HT1080 (cell line): ENCODE data around the gene IL1A. TPM values are rescaled to one million over a fixed set of nuclear protein-coding genes. Genes with fewer than 3 reads are reported as not detected.

Source experiments
- DNase-seq: peaks from one replicate; pipeline ENCODE4 v3.0.0-alpha.2; 2015; ENCODE audit warnings: low read depth
- total RNA-seq: library from RNA; depleted of rRNA; stranded (reverse); fragments of >200 nt; shearing (Covaris generic); gene quantifications from 2 replicates; pipeline ENCODE4 v1.2.3, GENCODE V29; 2014

Gene IL1A
- total RNA-seq, 1 experiment from 2014 or later: 0.85 TPM

DNA sequence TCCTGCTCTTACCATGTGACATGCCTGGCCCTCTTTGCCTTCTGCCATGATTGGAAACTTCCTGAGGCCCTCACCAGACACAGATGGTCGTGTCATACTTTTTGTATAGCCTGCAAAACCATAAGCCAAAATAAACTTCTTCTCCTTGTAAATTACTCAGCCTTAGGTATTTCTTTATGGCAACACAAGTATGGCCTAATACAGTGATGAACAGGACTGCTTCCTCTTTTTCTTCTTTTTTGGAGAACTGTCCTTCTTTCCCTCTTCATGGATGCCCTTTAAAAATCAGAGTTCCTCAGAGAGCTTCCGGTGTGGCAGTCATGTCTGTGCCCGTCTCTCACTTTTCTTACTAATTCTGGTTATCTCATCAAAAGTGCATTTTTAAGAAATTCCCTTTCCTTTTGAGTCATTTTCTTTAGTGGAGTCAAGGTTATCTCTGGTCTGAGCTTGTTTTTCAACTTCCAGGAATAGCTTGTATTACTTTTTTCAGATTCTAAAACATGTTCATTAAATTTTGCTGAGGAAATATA lies 9.2 kb upstream of the IL1A start:
- DNase-seq: peak; percentile 13

DNA sequence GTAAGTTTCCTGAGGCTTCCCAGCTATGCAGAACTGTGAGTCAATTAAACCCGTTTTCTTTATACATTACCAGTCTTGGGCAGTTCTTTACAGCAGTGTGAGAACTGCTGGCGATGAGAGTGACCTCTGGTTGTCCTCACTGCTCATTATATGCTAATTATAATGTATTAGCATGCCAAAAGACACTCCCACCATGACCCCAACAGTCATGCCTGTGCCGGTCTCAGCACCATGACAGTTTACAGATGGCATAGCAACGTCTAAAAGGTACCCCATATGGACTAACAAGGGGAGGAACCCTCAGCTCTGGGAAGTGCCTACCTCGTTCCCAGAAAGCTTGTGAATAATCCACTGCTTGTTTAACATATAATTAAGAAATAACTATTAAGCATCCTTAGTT lies 8.1 kb upstream of the IL1A start:
- DNase-seq: no peak

DNA sequence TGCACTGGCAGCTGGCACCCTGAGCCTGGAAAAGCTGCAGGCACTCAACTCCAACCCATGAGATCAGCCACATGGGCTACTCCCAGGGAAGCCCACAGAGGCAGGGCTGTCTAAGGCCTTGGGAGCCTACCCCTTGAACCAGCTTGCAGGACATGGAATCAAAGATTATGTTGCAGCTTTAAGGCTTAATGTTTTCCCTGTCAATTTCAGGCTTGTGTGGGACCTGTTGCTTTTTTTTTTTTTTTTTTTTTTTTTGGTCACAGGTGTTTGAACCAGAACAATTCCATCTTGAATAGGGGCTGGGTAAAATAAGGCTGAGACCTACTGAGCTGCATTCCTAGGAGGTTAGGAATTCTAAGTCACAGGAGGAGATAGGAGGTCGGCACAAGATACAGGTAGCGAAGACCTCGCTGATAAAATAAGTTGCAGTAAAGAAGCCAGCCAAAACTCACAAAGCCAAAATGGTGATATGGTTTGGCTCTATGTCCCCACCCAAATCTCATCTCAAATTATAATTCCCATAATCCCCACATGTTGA lies 7.5 kb upstream of the IL1A start:
- no peak for DNase-seq

DNA sequence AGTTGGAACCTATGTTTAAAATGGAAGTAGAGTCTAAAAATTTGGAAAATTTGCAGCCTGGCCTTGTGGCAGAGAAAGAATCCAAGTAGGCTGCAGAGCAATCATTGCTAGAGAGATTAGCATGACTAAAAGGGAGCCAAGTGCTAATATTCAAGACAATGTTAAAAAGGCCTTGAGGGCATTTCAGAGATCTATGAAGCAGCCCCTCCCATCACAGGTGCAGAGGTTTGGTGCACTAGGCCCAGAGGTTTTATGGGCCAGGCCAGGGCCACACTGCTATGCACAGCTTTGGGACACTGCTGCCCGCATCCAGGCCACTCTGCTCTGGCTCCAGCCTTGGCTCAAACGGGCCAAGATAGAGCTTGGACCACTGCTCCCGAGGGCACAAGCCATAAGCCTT lies 6.7 kb upstream of the IL1A start:
- no peak for DNase-seq

DNA sequence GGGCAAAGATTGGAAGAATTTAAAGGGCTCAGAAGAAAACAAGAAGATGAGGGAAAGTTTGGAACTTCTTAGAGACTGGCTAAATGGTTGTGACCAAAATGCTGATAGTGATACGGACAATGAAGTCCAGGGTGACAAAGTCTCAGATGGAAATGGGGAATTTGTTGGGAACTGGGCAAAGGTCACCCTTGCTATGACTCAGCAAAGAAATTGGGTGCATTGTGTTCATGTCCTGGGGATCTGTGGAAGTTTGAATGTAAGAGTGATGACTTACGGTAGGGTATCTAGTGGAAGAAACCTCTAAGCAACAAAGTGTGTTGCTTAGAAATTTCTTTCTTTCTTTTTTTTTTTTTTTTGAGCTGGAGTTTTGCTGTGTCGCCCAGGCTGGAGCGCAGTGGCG lies 6.0 kb upstream of the IL1A start:
- no peak for DNase-seq

DNA sequence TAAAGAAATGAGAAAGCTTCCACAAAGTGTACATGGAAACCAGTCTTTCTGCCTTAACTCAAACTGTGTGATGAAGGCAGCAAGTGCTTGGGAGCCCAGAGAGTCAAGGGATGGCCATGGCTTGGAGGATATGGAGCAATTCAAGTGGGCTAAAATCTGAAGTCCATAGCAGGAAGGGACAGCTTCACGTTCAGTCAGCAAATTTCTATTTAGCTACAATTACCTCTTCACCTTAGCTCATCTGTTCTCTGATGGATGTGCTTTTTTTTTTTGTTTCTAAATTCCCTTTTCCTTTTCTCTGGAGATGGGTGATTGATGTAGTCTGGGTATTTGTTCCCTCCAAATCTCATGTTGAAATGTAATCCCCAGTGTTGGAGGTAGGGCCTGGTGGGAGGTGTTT lies 4.9 kb upstream of the IL1A start:
- no peak for DNase-seq

DNA sequence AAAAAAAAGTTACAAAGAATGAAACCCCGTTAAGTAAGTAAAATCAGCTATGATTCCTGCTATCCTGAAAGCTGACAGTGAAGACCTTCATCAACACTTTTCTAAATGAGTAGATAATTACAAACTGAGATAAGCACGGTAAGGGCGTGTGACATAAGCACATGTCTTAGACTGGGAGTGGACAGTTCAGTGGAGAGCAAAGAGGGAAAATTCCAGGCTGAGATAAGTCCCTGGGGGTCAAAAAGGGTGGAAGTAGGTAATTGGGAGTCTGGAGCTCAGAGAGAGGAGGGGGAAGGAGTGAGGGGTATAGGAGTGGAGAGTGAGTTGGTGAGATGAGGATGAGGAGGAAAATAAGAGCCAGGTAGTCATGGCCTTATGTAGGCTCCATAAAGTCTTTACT lies 4.4 kb upstream of the IL1A start:
- DNase-seq: no peak

DNA sequence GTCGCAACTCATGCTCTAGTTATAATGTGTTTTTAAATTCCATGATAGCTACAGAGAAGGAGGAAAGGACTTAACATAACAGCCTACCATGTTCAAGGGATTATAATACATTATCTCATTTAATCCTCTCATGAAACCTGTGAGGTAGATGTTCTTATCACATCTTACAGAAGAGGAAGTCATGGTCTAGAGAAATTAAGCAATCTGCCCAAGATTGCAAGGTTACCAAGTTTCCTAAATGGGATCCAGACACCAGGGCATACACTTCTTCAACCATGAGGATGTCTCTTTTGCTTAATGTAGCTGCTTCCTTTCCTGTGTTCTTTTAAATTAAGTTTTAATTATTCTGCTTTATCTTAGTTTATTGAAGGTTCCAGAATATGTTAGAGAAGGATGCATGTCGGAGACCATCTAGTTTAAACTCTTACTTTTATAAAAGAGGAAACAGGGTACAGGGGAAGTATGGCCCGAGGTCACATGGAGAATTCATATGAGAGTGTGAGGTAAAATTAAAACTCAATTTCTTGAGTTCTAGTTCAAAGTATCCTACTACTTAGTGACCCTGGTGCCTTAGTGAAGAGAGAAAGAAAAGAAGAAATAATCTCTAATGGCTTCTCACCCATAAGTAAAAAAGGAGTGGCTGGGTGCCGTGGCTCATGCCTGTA lies 3.6 kb upstream of the IL1A start:
- no peak for DNase-seq

DNA sequence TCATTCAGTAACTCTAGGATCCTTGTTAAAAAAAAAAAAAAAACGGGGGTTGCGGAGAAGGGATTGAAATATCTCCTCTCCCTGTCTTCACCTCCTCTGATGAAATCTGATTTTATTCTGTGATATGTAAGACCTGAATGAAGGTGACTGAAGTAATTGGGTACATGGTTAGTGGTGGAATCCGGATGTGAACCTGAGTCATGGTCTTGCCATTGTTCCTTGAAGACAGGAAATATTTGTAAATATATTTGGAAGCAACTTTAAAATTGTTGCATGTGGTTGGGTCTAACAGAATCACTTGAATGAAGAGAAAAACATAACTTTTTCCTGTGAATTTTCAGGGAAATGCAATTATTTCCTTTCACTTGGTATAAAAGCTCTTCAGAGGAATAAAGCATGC lies 3.0 kb upstream of the IL1A start:
- peak; percentile 43 for DNase-seq

DNA sequence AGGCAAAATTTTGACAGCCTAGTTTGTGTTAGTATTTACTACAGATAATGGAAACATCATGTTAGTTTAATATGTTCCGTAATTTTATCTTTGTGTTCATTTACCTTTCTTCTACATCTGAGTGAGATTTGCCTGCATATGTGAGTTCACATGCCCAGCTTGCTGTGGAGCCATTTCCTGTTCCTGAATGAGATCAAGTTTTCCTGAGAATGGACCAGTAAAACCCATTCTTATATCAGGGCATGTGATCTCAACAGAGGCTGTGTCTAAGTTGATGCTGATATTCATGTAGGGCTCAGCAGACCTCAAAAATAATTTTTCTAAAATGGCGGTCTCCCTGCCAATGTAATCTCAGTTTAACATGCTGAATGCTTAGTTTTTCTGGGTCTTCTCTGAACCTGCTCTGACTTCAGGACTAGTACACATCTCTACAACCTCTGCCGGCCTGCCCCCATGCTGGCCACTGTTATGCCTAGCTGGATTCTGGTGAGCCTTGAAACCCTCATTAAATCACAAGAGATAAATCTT lies 1.0 kb downstream of the IL1A start:
- no peak for DNase-seq

DNA sequence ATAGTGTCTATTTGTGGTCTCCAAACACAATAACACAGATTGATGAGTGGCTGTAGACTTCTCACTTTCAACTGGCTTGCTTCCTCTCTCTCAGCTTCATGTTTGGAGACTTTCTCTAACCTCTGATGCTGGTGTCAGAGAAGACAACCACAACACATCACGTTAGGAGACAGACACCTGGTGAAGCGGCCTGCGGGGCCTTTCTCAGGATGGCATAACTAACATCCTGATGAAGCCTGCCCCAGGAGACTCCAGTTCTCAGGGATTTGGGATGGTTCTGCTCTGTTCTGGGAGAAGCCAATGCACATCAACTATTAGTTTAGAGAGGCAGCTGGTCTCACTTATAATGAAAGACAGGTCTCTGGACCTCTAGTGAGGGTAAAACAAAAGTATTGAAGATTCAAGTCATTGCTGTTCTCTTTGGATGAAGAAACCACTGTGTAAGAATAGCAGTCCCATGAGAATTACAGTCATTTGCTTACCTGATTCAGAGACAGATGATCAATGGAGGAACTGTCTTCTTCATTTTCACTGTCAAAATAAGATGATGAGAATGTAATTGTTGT lies 2.0 kb downstream of the IL1A start:
- DNase-seq: no peak

DNA sequence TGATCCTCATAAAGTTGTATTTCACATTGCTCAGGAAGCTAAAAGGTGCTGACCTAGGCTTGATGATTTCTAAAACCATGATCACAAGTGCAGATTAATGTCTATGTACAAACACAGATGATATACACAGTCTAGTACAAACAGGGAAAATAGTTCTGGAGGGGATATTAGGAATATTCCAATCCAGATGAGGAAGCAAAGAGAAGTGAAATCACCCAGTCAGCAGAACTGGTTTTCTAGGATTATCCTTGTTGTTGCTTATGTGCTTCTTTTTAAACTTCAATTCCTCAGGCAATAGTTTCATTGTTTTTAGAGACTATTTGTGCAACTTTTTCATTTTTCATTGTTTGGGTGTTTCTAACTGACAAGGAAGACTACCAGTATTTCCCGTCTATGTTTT lies 4.7 kb downstream of the IL1A start:
- DNase-seq: no peak

DNA sequence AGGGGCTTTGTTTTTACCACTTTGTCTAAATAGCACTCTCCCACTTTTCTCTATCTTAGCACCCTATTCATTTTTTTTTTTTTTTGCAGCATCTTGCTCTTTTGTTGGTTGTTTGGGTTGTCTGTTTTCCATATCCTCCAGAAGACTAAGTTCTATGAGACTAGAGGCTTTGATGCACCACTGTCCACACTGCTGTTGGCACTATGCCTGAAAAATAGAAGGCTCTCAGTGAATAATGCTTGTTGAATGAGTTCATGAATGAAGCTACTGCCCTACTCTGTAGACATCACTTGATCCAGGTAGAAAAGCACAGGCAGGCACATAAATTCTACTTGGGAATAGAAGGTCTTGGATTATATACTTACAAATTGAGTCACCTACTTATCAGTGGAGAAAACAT lies 7.3 kb downstream of the IL1A start:
- DNase-seq: no peak

DNA sequence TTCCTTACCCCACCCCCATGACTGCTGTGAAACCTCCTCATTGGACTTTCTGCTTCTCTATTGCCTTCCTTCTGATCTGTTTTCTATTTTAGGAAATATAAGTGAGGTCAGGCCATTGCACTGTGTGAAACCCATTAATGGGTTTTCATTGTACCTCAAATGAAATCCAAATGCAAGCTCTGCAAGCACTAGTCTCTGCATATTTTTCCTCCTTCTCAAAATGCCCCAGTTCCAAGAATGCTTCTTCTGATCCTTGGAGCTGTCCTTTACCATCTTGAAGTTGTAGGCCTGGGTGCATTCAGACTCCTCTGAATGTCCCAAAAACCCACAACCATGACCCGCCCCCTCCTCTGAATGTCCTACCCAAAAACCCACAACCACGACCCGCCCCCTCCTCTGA lies 8.2 kb downstream of the IL1A start:
- no peak for DNase-seq

DNA sequence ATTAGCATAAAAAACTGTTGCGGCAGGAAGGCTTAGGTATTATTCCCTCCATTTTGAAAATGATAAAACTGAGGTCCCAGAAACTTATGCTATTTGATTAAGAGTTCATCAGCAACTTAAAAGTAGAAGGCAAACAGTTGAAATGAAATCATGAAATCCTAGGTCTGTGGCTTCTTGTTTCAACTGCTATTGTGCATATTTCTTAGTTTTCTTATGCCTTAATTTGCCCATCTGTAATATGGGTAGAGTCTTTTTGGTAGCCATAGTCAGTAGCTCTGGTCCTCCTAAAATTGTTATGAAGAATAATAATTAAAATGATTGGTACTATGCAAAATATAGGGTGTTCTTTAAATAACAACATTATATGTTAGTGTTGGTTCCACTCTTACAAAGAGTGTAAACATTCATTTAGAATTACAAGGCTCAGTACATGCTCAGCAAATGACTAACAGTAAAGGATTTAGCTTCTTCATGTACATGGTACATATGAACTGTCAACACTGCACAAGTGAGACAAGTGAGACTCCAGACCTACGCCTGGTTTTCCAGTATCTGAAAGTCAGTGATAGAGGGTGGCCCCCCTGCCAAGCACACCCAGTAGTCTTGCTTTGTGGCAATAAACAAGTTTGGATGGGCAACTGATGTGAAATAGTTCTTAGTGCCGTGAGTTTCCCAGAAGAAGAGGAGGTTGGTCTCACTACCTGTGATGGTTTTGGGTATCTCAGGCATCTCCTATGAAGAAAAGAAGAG lies 9.6 kb downstream of the IL1A start:
- DNase-seq: no peak

DNA sequence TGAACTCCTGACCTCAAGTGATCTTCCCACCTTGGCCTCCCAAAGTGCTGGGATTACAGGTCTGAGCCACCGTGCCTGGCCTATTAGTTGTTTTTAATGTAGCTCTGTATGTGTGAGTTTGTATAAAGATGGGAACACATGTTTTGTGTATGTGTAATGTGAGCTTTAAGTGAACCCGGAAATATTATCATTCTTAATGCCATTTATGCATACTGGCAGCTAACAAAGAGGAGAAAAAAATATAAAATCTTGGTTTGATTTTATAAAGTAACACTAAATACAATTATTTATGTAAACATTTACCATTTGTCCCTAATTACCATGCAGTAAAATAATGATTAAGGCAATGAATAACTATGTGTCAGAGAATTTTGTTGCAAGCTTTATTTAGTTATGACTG lies 10.7 kb downstream of the IL1A start:
- no peak for DNase-seq

DNA sequence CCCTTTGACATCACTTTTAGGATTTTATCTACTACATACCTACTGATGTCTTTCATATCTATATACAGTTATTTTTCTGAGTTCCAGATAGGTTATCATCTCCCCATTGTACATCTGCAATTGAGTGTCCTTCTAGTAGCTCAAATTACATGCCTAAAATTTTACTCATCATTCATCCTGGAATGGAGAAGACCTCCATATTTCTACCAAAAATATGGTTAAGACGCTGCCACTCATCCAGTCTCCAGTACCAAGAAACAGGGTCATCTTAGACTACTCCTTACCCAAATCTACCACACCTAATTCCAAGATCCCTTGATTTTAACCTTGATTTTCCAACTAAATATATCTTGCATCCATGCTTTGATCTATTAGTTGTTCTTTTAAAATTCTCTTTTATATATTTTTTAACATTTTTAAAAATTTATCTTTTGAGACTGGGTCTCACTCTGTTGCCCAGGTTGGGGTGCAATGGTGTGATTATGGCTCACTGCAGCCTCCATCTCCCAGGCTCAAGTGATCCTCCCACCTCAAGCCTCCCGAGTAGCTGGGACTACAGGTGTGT lies 11.3 kb downstream of the IL1A start:
- DNase-seq: no peak

DNA sequence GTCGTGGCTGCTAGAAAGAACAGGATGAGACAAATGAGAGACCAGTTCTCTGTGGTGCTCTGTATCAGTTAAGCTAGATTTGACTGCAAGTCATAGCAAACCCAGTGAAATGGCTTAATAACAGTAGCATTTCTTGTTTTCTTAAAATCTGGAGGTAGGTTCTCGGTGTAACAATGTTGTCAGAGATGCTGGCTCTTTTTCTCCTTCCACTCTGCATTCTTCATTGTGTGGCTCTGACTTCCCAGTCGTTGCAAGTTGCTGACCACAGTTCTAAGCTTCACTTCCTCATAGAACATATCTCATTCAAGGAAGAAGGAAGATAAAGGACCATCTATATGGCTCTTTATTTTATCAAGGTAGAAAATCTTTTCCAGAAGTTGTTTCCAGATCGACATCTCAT lies 12.0 kb downstream of the IL1A start:
- DNase-seq: no peak

DNA sequence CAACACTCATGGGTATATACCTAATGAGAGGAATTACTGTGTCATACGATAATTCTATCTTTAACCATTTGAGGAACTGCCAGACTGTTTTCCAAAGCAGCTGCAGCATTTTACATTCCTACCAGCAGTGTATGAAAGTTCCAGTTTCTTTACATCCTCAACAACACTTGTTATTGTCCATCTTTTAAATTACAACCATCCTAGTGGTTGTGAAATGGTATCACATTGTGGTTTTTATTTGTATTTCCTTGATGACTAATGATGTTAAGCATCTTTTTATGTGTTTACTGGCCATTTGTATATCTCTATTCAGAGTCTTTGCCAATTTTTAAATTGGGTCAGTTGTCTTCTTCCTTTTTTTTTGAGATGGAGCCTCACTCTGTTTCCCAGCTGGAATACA lies 15.9 kb downstream of the IL1A start:
- peak; percentile 19 for DNase-seq

DNA sequence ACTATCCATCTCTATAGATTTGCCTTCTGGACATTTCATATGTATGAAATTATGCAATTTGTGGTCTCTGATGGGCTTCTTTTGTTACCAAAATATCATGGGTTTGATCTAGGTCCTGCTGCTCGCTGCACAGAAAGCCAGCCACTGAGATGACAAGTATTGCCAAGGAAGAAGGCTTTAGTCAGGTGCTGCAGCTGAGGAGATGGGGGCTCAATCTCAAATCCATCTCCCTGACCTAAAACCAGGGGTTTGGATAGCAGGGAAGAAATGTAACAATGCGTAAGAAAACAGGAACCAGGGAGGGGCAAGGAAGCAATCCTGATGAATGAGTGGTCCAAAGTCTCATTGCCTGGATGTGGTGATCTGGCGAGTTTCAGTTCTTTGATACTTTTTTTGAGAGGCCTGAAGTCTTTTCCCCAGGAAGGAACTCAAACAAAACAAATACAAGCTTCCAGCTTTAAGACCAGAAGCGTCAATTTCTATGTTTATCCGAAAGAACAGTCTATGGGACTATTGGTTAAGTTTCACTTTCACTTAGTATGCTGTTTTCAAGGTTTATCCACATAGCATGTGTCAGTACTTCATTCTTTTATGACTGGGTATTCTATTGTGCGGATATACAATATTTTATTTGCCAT lies 16.5 kb downstream of the IL1A start:
- peak; percentile 37 for DNase-seq

DNA sequence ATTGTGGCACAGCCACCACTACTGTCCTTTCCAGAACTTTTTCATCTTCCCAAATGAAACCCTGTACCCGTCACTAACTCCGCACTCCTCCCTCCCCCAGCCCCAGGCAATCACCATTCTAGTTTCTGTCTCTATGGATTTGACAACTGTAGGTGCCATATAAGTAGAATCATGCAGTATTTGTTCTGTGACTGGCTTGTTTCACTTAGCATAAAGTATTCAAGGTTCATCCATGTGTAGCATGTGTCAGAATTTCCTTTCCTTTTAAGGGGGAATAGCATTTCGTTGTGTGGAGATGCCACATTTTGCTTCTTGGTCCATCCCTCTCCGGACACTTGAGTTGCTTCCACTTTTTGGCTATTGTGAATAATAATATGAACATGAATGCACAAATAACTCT lies 19.0 kb downstream of the IL1A start:
- no peak for DNase-seq
